Temporal lobe (tissue), 1 donor: ENCODE results near the gene RNASE9. TPM values are rescaled to one million over a fixed set of nuclear protein-coding genes. Genes with fewer than 3 reads are reported as not detected.

ENCODE experiments used
- total RNA-seq: library from RNA; depleted of rRNA; stranded (reverse); fragments of >200 nt; gene quantifications from one replicate; pipeline ENCODE4 v1.2.3, GENCODE V29; 2014

Gene RNASE9
- total RNA-seq, 1 donor from 2014 or later, result not detected

Other genes with a start within 250 kb of the RNASE9 start
- gene CCNB1IP1, start 227.8 kb downstream of the RNASE9 start, total RNA-seq, result 44.3 TPM
- 23.4 TPM for gene PARP2, start 217.4 kb downstream of the RNASE9 start, total RNA-seq
- 3.7 TPM for gene TEP1, start 147.5 kb downstream of the RNASE9 start, total RNA-seq
- gene KLHL33, start 124.9 kb downstream of the RNASE9 start, total RNA-seq, result 0.25 TPM
- gene OSGEP, start 106.2 kb downstream of the RNASE9 start, total RNA-seq, result 26.3 TPM
- gene APEX1, start 105.8 kb downstream of the RNASE9 start, total RNA-seq, result 49.7 TPM
- gene PIP4P1, start 99.6 kb downstream of the RNASE9 start, total RNA-seq, result 16.5 TPM
- gene PNP, start 91.6 kb downstream of the RNASE9 start, total RNA-seq, result 3.9 TPM
- not detected for gene RNASE10, start 55.5 kb downstream of the RNASE9 start, total RNA-seq
- not detected for gene RNASE11, start 27.0 kb upstream of the RNASE9 start, total RNA-seq
- gene RNASE12, start 30.3 kb upstream of the RNASE9 start, total RNA-seq, result not detected
- not detected for gene OR6S1, start 80.6 kb upstream of the RNASE9 start, total RNA-seq
- 2.0 TPM for gene RNASE4, start 123.5 kb upstream of the RNASE9 start, total RNA-seq
- 1.2 TPM for gene ANG, start 127.7 kb upstream of the RNASE9 start, total RNA-seq
- not detected for gene EDDM3A, start 184.8 kb upstream of the RNASE9 start, total RNA-seq
- gene EDDM3B, start 207.4 kb upstream of the RNASE9 start, total RNA-seq, result not detected
- 1.2 TPM for gene RNASE6, start 220.2 kb upstream of the RNASE9 start, total RNA-seq
- gene RNASE1, start 241.8 kb upstream of the RNASE9 start, total RNA-seq, result 8.9 TPM